Measurements from ENCODE around the gene CCL1. TPM values are rescaled to one million over a fixed set of nuclear protein-coding genes. Genes with fewer than 3 reads are reported as not detected.

The CCL1 gene
- total RNA-seq, 1 donor from 2014 or later, result not detected

DNA sequence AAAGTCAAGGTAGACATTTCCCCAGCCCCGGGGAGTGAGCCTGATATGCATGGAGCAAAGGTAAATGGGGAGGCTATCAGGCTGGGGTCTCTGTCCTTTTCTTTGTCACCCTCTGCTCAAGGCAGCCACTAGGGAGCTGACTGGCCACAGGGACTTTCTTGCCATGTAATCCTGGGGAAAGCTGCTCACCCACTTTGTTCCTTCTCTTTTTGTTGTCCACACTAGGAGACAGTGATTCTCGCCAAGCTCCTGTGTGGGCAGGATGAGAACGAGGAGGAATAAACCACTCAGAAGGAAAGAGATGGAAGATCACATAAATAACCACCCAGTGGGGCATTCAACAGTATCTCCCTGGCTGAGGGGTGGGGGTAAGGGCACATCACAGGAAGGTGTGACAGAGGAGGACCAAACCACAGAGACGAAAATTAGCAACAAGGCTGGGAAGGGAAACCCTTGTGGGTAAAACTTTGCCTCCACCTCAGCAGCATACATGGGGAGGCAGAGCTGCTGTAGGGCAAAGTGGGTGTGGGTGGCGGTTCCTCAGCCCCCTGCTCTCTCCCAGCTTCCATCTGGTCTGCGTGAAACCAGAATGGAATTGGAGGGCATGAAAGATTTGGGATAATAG is 26.2 kb upstream of the CCL1 start:
- DNase-seq (ENCODE audit: low spot score), result no peak
- Mint-ChIP-seq H3K4me1 (ENCODE audit: low read depth) (peaks cover 6% of the 10 kb centered on the region), H3K27me3 (ENCODE audit: low read depth) (peaks cover 12% of the 10 kb centered on the region), H3K9me3 (ENCODE audit: low read depth) (no peaks in the 10 kb centered on the region), H3K27ac (ENCODE audit: unreplicated experiment) (no peak overlapping the region), H3K4me3 (ENCODE audit: unreplicated experiment) (no peak overlapping the region), H3K36me3 (ENCODE audit: low read depth) (no peaks in the 10 kb centered on the region)
- TF ChIP-seq CTCF (IDR thresholded peaks at IDR 0.05), result no peak

DNA sequence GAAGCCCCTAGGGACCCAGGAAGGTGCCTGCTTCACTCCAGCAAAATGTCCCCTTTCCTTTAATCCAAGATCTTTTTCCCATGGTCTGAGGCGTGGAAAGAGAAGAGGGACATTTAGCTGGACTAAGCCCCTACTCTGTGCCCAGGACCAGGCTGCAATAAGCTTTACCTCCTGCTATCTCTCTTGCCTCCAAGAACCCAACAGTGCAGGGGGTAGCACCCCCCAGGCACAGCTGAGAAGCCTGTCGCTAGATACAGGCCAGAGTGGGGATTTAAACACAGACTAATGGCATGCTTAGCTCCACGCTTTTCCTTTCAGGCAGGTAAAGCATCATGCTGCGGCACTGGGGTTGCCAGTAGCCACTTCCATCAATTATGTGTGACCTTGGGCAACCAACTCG is 24.5 kb upstream of the CCL1 start:
- Mint-ChIP-seq H3K4me3 (ENCODE audit: unreplicated experiment) (no peak overlapping the region), H3K27ac (ENCODE audit: unreplicated experiment) (peak overlapping the region; percentile 8), H3K36me3 (ENCODE audit: low read depth) (no peaks in the 10 kb centered on the region), H3K27me3 (ENCODE audit: low read depth) (peaks cover 10% of the 10 kb centered on the region), H3K4me1 (ENCODE audit: low read depth) (peaks cover 6% of the 10 kb centered on the region), H3K9me3 (ENCODE audit: low read depth) (no peaks in the 10 kb centered on the region)
- TF ChIP-seq CTCF (IDR thresholded peaks at IDR 0.05), result no peak
- DNase-seq (ENCODE audit: low spot score), result no peak

DNA sequence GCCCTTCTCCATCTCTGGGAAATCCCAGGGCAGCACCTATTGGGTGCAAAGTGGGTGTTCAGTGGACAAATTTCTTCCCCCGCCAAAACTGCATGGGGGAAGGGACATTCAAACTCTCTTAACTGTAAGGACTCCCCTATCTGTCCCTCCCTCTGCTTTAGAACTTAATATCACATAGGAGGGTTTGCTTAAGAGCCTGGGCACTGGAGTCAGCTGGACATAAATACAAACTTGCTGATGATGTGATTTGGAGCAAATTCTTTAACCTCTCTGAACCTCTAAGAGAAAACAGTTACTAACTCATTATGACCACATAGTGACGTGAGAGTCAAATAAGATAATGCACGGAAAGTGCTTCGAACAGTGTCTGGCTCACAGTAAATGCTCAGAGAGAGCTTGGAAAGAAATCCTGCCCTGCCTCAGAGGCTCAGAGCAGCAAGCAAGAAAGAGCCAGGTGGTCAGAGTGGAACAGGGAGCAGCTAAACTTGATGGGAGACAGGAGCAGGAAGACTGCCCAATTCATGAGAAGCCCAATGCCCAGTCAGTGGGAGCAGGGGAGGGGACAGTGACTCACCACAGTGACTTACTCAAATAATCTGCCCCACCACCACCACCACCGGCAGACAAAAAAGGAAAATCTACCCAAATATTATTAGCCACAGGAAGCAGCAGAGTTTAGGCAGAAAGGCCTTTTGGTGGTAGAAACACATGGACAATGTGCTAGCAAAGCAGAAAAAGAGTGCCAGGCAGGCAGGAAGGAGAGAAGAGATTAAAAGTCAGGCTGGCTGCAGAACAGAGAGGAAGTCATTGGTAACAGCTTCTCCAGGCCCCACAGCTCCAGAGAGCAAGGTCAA is 23.9 kb upstream of the CCL1 start:
- Mint-ChIP-seq H3K9me3 (ENCODE audit: low read depth) (no peaks in the 10 kb centered on the region), H3K4me3 (ENCODE audit: unreplicated experiment) (no peak overlapping the region), H3K4me1 (ENCODE audit: low read depth) (peaks cover 6% of the 10 kb centered on the region), H3K36me3 (ENCODE audit: low read depth) (no peaks in the 10 kb centered on the region), H3K27me3 (ENCODE audit: low read depth) (peaks cover 10% of the 10 kb centered on the region), H3K27ac (ENCODE audit: unreplicated experiment) (peak overlapping the region; percentile 8)
- TF ChIP-seq CTCF (IDR thresholded peaks at IDR 0.05), result no peak
- no peak for DNase-seq (ENCODE audit: low spot score)

DNA sequence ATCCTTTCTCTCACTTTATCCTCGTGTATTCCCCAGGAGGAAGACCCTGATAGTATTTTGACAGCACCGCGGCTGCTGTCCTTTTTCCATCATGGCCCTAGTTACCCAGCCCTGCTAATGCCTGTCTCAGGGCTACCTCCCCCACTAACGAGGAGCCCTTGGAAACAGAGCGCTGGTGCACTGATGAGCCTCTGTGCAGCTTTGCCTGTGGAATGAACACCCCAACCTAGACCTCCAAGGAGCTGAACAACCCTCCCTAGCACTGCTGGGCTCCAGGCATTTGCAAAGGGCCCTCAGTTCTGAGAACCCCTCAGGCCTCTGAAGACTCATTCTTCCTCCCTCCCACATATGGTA is 23.3 kb upstream of the CCL1 start:
- Mint-ChIP-seq H3K27ac (ENCODE audit: unreplicated experiment) (no peak overlapping the region), H3K27me3 (ENCODE audit: low read depth) (peaks cover 10% of the 10 kb centered on the region), H3K36me3 (ENCODE audit: low read depth) (no peaks in the 10 kb centered on the region), H3K4me1 (ENCODE audit: low read depth) (peaks cover 6% of the 10 kb centered on the region), H3K9me3 (ENCODE audit: low read depth) (no peaks in the 10 kb centered on the region), H3K4me3 (ENCODE audit: unreplicated experiment) (no peak overlapping the region)
- no peak for DNase-seq (ENCODE audit: low spot score)
- TF ChIP-seq CTCF (IDR thresholded peaks at IDR 0.05), result no peak

DNA sequence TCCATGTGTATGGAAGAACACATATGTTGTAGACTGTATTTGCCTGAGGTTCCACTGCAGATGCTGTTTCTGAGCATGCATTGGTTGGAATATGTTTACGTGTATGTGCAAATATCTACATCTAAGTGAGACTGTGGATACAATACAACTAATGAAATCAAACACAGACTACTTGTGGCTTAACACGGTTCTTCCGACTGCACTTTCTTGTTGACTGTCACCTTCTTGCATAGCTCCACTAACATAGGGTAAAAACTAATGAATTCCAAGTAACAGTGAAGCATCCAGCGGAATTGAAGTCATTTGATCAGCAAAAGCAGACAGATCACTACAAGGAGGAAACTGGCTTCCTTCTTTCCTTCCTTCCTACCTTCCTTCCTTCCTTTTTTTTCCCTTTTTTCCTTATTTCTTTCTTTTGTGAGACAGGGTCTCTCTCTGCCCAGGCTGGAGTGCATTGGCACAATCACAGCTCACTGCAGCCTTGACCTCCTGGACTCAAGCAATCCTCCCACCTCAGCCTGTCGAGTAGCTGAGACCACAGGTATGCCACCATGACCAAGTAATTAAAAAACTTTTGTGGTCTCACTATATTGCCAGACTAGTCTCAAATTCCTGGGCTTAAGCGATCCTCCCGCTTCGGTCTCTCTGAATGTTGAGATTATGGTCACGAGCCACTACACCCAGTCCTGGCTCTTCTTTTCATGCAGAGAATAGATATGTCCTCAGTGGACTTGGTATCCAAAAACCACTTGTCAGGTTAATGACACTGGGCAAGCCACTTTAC is 22.0 kb upstream of the CCL1 start:
- DNase-seq (ENCODE audit: low spot score), result no peak
- H3K4me1 Mint-ChIP-seq (ENCODE audit: low read depth), result peaks cover 6% of the 10 kb centered on the region
- H3K9me3 Mint-ChIP-seq (ENCODE audit: low read depth), result no peaks in the 10 kb centered on the region
- no peak overlapping the region for H3K27ac Mint-ChIP-seq (ENCODE audit: unreplicated experiment)
- H3K27me3 Mint-ChIP-seq (ENCODE audit: low read depth), result peaks cover 8% of the 10 kb centered on the region
- no peak for TF ChIP-seq CTCF (IDR thresholded peaks at IDR 0.05)
- H3K36me3 Mint-ChIP-seq (ENCODE audit: low read depth), result no peaks in the 10 kb centered on the region
- H3K4me3 Mint-ChIP-seq (ENCODE audit: unreplicated experiment), result no peak overlapping the region

Measured in chondrocyte (in vitro differentiated cells).